HG02981 (cell line): ENCODE results near the gene CALML3.

ENCODE experiments used
- ATAC-seq: cut with Tn5 transposase; IDR thresholded peaks from one replicate; pipeline ENCODE4 v1.9.1; 2021; ENCODE audit warnings: mild to moderate bottlenecking, moderate library complexity; ENCODE audit not compliant: unreplicated experiment

CALML3 gene

DNA sequence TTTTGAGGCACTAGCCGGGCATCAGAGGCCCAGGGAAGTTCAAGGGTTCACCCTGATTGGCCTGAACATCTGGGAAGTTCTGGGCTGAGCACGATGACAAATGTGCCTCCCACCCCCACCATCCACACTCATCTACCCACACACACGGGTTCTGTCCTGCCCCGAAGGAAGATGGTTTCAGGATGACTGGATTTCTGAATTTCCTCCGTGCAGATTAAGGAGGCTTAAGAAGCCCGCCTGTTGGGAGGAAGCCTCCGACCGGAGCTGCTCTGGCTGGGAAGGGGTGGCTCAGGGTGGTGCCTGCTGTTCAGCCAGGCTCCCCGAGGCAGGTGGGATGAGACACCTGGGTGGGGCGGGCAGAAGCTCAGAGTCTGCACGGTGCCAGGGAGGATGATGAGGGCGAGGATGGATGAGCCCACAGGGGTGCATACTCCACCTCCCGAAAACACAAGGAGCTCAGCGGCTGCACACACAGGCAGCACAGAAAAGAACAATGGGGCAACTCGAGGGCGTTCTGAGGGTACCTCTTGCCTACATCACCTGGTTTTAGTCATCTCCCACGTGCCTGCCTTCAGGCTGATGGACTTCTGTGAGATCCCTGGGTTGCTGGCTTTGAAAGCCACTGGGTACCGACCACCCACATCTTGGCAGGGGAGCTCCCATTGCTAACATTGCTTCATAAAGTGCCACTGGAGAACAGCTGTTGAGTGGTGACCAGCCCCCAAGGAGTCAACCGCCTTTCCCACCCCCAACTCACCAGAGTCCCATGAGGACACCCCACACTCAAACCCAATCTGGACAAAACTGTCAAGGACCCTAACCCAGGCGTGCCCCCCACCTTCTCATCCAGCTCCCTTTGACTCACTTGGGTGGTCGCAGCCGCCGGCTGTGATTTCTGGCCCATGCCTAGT lies 41.2 kb downstream of the CALML3 start:
- ATAC-seq: no peak

DNA sequence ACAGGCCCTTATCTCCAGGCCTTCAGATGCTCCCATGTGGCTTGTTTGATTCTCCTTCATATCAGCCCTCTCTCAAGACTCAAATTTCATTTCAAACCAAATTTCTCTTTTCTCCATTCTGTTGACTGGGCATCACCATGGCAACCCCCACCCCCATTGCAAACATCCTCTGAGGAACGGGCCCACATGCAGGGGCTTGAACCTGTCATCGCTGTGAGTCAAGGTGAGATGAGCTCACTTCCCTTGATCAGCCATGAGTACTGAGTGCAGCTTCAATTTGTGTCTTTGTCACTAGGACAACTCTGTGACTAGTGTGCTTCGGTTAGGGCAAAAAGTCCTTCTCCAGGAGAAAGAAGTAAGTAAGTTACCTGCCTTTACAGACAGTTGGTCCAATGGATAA lies 41.9 kb downstream of the CALML3 start:
- no peak for ATAC-seq

DNA sequence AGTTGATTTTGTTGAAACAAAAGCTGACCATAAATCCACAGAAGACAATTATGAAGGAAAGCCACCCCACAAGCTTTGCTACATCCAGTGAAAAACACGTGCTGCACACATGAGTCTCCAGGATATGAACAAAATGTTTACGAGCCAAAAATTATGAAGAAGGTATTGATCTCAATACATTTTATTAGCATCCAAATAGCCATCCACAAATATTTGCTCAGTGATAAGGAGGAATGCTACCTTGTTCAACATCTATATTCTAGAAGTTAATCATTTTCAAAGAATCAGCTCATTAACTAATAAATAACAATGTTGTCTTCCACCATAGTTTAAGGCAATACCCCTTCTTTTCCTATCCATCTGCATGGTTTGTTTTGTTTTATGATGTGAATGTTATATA lies 42.7 kb downstream of the CALML3 start:
- ATAC-seq: no peak

DNA sequence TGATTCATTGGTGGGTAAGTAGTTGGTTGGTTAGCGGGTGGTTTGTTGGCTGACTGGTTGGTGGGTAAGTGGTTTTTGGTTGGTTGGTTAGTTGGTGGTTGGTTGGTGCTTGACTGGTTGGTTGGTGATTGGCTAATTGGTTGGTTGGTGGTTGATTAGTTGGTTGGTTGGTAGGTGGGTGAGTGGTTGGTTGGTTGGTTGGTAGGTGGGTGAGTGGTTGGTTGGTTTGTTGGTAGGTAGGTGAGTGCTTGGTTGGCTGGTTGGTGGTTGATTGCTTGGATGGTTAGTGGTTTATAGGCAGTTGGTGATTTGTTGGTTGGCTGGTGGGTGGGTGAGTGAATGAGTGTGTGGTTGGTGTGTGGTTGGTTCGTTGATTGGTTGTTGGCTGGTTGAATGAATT lies 44.2 kb downstream of the CALML3 start:
- no peak for ATAC-seq

DNA sequence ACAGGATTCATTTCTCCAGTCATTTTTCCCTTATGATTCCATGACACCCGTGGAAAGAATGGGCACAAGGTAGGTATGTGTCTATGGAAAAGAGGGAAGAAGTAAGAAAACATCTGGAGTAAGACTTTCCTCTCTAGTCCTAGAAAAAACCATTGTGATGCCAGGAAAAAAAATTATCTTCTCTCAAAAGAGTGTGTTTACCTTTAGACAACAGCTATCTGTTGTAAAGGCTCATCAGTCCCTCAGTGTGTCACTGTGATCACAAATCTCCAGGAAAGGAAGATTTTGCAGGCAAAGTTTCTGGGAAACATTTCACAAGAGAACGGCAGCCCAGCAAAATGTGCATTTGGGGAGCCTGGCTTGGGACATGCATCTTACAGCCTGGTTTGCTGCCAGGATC lies 44.8 kb downstream of the CALML3 start:
- no peak for ATAC-seq

DNA sequence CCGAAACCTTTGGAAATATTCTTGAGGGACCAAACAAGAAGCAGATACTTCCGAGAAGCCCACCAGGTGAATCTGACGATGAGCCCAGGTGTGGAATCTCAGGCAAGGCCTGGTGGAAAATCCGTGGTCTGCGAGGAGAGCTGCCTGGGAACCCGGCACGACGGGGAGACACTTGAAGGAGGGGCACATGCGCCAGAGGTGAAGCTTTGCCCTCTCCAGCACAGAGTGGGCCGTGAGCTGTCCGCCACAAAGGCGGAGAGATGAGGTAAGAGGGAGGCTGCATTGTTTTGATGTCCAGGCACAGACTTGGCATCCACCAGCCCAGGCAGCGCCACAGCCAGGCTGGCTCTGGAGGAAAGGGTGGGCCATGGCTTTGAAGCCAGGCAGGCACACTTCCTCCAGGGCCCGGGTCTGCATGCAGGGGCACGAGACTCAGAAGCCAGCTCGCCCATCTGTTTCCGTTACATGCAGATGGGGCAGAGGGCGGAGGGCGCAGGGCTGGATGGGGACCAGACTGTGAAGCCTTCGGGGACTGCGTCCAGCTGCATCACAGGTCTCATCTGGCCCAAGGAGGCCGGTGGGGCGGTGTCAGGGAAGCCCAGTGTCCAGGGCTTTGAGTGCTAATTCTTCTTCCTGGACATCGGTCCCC lies 45.4 kb downstream of the CALML3 start:
- ATAC-seq: no peak

DNA sequence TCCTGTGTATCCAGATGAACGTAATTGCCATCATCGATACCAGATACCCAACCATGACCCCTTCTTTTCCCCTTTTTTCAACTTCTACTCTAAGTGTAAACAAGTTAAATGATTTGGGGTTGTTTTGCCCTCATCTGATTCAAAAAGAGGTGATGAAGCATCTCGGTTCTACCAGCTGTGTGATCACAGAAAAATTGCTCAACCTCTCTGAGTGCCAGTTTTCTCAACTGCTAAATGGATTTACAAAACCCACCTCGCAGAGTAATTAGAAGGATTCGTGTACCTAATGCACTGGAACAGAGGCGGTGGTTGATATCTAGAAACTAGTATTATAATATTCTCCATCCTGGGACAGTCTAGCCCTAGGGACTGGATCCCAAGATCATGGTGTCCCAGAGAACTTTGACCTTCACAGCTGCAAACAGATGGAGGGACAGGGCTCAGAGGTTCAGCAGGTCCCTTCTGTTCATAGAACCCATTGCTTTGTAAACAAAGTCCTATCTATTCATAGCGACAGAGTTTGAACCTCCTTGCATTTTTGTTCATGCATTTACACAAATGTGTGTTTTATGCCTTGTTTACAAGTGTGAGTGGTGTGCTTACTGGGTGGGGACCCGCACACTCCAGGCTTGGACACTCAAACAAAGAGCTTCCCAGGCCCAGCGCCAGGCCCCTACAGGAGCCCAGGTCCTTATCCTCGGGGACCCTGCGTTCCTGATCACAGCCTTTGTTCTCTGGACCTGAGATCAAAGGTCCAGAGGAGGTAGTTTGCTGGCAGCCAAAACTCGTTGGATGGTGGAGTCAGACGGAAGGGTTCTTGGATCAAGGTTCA lies 46.4 kb downstream of the CALML3 start:
- ATAC-seq: no peak

DNA sequence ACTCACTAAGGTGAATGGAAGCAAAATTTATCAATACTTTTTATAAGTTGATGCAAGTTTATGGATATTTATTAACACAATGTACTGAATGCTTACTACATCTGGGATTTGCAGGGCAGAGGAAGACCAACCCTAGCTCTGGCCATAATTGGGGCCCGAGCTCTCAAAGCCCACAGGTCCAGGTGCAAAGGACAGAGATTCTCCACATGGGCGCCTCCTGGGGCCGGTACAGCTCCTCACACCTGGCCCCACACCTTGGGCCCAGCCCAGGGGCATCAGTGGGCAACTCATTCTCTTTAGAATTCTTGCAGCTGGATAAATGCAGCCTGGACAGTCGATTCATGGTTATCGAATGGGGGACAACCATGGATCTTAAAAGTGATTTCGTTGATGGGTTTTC lies 47.1 kb downstream of the CALML3 start:
- no peak for ATAC-seq

DNA sequence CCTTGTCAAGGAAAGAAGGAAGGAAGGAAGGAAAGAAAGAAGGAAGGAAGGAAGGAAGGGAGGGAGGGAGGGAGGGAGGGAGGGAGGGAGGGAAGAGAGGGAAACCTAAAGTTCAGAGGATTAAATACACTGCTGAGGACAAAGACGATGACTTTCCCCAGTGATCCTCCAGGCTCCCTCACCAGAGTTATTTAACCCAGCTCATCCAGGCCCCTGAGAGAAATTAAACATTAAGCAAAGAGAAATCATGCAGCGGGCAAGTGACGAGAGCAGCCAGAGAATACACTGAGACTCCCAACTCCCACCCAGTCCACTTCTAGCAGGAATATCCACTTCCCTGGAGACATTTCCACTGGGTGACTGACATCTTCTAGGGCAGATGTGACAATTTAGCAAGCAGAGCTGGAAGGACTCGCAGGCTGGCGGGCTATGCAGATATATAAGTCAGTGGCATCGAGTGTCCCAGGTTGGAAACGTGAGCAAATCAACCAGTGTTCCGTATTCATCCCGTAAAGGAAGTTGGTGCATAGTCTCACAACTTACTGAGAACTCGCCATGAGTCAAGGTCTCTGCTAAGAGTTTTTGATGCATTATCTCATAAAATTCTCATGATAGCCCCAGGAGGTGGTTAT lies 48.7 kb downstream of the CALML3 start:
- ATAC-seq: no peak

DNA sequence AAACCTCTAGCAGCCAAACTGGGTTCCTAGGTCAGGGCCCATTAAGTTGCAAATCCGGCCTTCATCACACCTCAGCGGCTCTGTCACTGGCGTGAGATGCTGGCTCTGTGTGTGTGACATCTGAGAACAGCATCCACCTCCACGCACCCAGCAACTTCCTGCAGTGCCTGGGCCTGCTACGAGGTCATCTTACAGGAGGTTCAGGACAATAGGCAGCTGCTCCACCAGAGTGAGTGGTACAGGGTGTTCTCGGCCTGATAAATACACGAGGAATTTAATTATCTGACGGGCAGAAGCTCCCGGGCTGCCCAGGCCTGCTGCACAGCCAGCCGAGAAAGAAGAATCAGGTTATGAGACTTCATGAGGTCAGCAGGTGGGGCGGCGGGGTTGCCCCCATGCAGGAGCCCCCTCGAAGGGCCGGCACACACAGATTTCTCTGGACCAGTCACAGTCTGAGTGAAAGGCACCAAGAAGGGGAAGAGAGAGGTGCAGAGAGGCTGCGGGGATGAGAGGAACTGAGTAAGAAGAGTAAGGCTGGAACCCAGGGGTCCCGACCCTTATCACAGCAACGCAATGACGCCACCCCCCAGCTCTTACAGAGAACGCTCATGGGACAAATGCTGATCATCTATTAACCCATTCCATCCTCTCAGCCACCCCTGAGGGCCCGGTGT lies 49.3 kb downstream of the CALML3 start:
- no peak for ATAC-seq

DNA sequence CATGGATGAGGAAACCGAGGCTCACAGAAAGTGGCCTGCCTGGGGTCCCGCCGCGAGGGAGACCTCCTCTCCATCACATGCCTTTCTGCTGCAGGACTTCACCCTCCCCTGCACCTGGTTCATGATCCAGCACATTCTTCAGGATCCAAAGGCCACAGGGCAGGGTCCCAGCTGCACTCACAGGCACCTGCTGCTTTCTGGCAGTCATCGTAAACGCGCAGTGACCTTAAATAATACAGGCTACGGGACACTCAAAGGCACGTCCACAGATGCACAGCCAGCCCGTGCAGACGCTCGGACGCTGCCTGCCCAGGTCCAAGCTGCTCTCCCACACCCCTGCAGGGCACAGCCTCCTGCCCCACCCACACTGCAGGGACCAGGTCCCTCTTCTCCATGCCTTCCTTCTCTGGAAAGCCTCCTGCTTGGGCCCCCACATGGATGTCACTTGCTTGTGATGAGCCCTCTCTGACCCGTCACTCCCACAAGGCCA lies 49.9 kb downstream of the CALML3 start:
- no peak for ATAC-seq

DNA sequence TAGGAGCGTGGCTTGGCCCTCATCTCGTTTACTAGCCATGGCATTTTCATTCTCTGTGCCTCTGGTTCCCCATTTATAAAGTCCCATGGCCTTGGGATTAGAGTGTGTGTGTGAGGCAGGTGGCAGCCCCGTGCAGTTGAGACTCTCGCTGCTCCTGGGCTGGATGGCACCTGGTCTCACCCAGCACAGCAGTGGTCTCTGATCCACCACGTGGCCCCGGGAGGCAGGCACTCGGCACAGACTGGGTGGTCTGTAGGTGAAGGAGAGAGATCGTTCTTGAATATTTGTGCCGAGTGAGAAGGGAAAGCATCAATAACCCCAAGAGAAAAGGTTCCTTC lies 50.4 kb downstream of the CALML3 start:
- no peak for ATAC-seq

DNA sequence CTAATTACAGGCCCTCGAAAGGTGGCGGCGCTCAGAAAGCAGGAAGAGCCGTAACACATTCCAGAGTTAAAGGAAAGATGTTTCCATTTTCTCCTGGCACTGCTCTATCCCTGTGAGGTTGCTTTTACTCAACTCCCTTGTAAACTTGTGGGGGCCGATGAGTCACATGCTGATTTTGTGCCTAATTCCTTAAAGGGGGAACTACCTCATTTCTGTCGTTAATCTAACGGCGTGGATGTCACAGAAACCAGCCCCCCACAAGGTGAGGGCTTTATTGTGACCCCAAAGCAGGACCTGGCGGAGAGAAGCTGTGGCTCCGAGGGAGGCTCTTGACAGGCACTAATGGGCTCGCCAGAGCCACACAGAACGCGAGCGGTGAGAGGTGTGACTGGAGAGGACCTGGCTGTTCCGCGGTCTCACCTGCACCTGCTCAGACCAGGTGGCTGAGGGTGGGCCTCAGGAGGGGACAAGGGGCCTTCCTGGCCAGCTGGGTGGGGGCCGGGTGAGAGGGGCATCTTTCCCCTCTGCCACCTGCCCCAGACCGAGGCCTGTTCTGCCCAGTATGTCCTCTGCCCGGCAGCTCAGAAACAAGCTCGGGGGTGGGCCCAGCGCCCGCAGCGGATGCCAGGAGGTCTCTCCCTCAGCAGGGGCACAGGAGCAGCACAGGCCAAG lies 50.9 kb downstream of the CALML3 start:
- no peak for ATAC-seq

DNA sequence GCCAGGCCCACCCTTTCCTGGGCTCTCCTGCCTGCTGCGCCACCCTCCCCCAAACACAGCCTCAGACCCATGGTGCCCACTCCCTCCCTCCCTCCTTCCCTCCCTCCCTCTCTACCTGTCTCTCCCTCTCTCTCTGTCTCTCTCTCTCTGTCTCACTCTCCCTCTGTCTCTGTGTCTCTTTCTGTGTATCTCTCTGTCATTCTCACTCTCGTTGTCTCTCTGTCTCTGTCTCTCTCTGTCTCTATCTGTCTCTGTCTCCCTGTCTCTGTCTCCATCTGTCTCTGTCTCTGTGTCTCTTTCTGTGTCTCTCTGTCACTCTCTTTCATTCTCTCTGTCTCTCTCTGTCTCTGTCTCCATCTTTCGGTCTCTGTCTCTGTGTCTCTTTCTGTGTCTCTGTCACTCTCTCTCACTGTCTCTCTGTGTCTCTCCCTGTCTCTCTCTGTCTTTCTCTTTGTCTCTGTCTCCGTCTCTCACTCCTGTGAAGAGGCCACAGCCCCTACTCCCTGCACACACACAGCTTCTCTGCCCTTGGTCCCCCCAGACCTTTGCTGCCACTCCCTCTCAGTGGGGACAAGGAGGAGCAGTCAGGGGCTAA lies 51.5 kb downstream of the CALML3 start:
- no peak for ATAC-seq
